GM12892 (cell line): Measurements from ENCODE around the gene USP15.

Source experiments
- POLR2A ChIP-seq: IDR thresholded peaks from 2 replicates; pipeline ENCODE4 v1.6.1; 2011; ENCODE audit warnings: low read depth, low read length, control low read depth
- TAF1 ChIP-seq: IDR thresholded peaks from 2 replicates; pipeline ENCODE4 v1.6.1; 2011; ENCODE audit warnings: low read depth, mild to moderate bottlenecking, control low read depth, low read length, borderline replicate concordance

GRCh38 chr12:62269464-62270228, 9.4 kb downstream of the USP15 start:
- no peak for TF ChIP-seq POLR2A
- TF ChIP-seq TAF1: no peak
